A549 treated with Hydrocortisone at 1 μM for 4 hours (cell line): ENCODE data around the gene SPTSSB. TPM values are rescaled to one million over a fixed set of nuclear protein-coding genes. Genes with fewer than 3 reads are reported as not detected.

Experiments
- total RNA-seq: library from RNA; stranded (reverse); fragments of 200-300 nt; extraction: Qiagen RNA extraction; gene quantifications from 5 replicates; pipeline ENCODE4 v1.2.3, GENCODE V29; 2022

SPTSSB gene
- not detected in 5 replicates for total RNA-seq

GRCh38 chr3:161371441-161372320 is at the start of gene SPTSSB:
SPTSSB (minus strand) TSS chr3:161371517; CDS start chr3:161346323, 25,194 bp downstream.

Other genes starting within 250 kb of the SPTSSB start
- 39.8 to 75.4 TPM (median 49.3 TPM) in 5 replicates for gene NMD3, start 150.2 kb downstream of the SPTSSB start, total RNA-seq
- not detected in 5 replicates for gene OTOL1, start 125.3 kb upstream of the SPTSSB start, total RNA-seq